Dermis microvascular lymphatic vessel endothelial cell (primary cell): ENCODE results near the gene CLRN3. TPM values are rescaled to one million over a fixed set of nuclear protein-coding genes. Genes with fewer than 3 reads are reported as not detected.
A peak's percentile ranks its signal among the peaks of the same experiment; 100 is the strongest.

Source experiments
- DNase-seq, 2 donors: peaks; one replicate each; pipeline versions ENCODE4 v3.0.0 to v3.0.0-alpha.2; 2010; ENCODE audit warnings: low read depth in 2 of 2
- total RNA-seq: library from RNA; depleted of rRNA; stranded (reverse); fragments of >200 nt; gene quantifications from 2 replicates; pipeline ENCODE4 v1.2.1, GENCODE V29; 2014

Gene CLRN3, protein sequence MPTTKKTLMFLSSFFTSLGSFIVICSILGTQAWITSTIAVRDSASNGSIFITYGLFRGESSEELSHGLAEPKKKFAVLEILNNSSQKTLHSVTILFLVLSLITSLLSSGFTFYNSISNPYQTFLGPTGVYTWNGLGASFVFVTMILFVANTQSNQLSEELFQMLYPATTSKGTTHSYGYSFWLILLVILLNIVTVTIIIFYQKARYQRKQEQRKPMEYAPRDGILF
- total RNA-seq: 0.13 and 0.25 TPM in 2 replicates

DNA sequence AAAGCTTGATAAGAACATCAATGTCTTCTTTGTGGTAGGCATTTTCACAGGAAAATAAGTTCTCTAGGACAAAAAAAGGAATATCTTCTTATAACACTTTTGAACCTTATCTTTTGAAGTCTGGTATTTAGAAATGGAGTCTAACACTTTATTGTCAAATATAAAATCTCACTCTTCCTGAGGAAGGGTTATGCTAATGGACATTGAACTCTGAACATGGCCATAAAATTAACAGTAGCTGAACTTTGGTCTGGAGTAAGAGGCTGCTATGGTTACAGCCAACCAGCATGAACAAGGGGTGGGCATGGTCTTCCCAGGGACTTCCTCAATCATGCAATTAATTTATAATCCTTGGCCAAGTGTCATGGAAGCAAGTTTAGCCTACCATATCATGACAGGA is at the start of gene CLRN3:
CLRN3 (minus strand) TSS at position 199 of the 400 bp plus-strand sequence; CDS start at position 42, 157 bp downstream.
- no peak for DNase-seq

DNA sequence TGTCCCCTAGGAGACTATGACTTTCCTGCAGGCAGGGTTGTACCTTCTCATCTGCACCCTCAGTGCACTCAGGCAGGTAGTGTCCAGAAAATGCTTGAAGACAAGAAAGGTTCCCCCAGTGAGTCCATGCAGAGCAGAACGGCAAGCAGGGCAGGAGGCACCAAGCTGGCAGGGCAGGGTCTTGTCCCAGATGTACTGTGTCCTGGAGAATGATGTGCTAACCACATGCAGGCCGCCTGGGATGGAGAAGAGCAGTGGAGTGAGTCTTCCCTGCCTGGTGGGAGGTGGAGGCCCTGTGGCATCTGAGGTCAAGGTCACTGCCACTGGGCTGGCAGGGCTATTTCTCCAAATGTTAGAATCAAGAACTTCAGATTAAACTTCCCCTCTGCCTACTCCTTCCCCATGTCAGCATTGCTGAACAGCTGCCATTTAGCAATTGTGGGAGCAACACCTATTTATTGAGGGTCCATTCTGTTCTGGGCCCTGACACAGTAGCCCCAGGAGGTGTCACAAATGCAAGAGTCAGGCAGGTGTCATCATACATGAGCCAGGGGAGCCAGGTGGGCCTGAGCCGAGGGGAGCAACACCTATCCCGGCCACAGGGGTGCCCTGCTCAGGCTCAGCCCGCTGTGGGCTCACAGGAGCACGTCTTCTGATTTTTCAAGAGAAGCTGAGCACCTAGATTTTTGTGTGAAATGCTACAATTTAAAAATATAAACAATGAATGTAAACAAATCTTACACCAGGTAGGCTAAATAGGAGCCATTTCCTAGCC is 48.3 kb upstream of the CLRN3 start:
- DNase-seq: no peak

DNA sequence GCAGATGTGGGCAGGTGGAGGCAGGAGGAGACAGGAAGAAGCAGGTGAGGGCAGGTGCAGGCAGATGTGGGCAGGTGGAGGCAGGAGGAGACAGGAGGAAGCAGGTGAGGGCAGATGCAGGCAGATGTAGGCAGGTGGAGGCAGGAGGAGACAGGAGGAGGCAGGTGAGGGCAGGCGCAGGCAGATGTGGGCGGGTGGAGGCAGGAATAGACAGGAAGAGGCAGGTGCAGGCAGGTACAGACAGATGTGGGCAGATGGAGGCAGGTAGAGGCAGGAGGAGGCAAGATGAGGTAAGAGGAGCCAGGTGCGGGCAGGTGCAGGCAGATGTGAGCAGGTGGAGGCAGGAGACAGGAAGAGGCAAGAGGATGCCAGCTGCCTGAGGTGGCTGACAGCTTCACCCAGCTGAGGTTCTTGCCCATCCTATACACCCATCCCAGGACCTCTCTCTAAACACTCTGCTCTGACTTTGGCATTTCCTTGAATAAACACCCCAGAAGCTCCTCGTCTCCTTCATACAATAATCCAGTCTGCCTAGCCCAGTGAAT is 47.1 kb upstream of the CLRN3 start:
- no peak for DNase-seq

DNA sequence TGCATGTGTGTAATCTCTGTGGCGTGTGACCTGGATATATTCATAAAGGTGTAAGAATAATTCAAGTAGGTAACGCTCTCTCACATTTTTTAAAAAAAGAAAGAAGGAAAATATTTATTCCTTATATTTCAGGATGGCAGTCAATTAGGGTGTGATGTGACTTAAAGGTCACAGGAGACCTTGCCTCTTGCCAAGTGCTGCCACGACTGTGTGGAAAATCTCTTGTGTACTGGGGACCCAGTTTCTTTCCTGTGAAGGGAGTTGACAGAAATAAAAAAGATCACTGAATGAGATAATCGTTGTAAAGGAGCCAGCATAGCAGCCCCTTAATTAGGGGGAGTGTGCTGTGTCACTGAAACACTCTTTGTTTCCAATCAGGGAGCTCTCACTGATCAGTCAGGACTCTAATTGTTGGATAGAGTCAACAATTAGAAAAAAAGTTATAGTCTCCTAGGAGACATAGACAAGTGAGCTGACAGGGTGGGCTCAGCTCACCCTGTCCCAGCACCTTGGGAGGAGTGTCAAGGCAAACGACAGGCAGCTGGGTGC is 45.2 kb upstream of the CLRN3 start:
- no peak for DNase-seq

DNA sequence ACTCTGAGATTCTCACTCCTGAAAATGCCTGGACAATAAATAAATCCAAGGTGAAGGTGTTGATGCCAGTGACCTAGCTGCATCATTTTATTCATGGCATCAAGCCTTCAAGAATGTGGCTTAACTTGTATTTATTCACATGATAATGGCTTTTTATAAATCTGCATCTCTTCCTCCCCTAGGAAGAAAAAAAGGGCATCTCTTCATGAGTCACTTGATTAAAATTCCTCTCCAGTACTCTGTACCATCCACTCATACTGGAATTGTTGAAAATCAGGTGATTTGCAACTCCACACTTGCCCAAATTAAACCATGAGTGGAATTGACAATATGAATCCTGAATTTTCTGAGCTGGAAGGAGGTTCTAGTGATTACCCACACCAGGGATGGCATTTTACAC is 44.3 kb upstream of the CLRN3 start:
- DNase-seq: no peak

DNA sequence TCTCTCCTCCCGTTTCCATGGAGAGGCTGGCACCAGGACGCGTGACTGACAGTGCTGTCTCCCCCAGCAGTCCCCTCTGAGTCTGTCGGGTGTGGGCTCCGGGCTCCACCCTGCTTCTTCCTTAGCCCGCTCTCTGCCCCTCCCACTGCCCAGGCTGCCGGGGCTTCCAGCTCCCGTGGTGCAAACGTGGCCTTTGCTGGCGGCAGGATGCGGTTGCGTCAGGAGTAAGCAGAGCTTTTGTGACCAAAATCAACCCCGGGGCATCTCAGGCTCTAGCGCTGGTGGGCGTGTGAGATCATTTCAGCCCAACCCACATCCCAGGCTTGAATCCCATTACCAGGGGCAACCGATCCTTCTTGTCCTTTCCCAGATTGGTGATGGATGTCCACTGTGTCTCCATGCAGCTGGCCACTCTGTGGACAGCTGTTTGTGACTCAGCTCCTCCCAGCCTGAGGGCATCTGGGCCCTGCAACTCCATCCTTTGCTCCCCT is 42.4 kb upstream of the CLRN3 start:
- peak in 1 of 2 donors; percentile 38 for DNase-seq

DNA sequence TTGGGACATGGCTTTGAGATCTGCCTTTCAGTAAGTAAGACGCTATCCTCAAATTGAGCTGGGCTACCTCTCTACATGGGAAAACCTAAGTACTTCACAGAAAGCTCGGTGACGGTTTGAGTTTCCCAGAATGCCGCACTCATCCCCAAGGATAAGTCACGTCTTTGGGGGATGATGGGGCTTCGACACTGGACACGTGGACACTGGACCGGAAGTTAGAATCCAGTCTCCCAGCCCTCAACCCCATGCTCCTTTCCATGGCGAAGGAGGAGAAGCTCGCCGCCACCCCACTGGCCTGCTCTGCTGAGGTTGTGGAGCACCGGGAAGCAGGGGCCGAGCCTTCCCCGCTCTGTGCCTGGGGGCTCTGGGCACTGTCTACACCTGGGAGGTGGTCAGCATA is 41.6 kb upstream of the CLRN3 start:
- no peak for DNase-seq

DNA sequence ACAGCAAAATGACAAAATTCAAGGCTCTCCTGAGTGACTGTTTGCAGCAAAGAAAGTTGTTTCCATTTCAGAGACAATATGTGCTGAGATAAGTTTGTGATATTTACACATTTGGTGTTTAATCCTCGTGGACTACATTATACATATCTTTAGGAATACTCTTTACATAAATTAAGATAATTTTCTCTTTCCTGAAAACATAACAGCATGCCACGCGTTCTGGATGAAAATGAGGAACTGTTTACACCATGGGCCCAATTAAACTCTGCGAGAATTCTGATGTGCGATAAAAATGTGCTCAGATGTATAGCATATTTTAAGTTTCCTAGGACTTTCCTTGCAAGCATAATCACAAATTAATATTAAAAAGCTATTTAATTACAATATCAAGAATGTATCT is 40.5 kb upstream of the CLRN3 start:
- no peak for DNase-seq

DNA sequence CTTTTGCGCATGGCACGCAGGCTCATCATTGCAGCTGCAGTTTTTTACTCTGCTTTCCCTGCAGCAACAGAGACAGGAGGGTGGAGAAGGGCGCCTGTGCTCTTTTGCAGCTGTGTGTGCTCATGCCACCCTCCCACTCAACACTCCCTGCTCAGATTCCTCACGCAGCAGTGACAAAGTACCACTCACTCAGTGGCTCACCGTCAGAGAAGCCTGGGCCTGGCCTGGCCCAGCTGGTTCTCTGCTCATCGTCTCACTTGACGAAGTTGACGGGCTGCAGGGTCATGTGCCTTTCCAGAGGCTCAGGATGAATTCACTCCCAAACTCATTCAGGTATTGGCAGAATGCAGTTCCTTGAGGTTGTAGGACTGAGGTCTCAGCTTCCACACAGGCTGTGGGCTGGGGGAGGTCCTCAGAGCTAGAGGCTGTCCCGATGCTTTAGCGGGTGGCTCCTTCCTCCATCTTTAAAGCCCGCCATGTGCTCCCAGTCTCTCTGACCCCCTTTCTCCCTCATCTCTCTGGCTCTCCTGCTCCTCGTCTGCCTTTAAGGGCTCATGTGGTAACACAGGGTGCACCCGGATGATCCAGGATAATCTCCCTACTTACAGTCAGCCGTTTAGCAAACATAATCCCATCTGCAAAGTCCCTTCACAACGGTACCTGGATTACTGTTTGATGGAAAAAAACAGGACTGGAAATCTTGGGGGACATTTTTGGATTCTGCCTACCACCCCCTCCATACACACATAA is 40.0 kb upstream of the CLRN3 start:
- no peak for DNase-seq

DNA sequence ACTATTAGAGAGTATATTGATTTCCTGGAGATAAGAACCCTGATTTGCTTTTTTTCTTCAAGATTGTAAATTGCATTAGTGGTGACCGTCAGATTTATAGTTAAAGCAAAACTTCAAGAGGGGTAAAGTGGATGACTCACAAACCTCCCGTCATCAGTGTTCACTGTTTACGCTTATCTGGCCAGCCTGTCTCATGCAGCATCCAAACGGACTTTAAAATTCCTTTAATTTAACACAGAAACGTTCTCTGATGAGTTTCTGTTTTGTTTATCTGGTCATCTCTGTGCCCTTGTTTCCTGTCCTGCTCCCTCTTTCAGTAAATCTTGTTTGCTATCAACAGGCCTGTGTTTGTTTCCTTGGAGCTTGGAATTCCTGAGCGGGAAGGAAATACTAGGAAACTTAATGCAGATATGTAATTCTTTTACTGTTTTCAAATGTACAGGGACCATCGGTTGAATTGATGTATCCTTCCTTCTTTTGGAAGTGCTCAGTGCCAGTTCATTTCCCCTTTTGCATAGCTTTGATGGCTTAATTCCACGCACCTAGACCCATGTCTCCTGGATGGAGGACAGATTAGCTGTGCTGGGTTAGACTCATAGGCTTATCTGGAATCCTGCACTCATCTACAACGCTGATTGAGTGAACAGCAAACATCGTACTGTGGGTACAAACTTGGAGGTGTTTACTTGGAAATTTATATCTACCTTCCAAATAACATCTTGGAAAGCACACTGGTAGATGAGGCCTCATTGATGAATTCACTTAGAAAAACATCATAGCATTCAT is 35.5 kb upstream of the CLRN3 start:
- DNase-seq: peak; percentile 60 to 88

DNA sequence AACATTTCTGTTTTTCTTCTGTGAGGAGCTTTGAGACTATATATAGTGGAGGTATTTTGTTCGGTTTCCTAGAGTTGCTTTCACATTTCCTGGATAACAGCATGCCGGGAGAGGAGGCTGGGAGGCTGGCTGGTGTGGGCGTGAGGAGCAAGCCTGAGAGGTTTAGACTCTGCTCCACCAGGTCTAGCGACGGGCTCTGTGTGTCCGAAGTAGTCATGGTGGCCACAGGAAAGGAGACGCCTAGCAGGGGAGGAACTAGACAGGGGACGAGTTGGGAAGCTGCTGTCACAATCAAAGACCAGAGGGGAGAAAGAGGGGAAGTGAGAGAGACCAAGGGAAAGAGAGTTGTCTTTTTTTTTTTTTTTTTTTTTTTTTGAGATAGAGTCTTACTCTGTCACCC is 33.7 kb upstream of the CLRN3 start:
- peak; percentile 37 to 75 for DNase-seq

DNA sequence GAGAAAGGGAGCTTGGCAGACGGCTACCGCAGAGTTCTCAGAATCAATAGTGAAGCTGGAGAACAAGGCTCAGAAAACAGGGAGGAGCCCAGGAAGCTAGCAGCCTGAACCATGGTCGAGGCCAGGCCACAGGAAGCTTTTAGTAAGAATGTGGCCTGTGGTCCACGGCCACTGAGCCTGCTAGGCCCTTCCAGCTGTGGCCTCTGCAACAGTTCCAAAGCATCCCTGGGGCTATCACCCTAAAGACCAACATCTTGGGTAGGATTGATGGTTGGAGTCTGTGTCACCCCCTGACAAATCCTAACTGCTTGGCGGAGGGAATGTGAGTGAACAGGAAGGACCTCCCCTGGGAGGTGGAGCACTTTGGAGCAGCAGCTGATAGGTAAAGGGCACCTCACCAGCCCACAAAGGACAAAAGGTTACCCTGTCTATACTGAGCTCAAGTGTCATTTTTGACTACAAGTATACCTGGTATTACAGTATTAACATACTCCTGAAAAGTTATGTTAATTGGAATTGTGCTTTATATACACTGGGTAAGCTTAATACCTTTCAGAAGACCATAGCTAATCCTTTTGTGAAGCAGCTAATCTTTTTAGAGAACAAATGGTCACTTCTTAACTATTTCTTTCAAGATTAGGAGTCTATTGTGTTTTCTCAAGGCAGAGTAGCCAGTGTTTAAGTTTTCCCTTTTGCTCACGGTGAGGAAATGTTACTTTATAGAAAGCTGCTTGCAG is 32.9 kb upstream of the CLRN3 start:
- peak in 1 of 2 donors; percentile 38 for DNase-seq

DNA sequence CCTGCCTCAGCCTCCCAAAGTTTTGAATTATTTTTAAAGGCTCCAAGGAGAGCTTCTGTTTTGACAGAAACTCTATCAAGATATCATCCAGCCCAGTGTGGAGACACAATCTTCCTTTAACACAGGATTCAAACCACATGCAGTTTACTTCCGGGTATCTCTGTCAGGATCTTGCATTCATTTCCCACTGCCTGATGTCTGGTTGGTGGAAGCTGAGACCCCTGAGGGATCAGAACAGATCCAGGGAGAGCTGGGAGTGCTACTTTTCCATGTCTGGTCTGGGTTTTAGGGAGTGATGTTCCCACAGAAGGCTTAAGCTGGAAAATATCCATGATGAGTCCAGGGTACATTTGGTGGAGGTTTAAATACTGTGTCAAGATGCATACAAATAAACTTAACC is 30.9 kb upstream of the CLRN3 start:
- no peak for DNase-seq

DNA sequence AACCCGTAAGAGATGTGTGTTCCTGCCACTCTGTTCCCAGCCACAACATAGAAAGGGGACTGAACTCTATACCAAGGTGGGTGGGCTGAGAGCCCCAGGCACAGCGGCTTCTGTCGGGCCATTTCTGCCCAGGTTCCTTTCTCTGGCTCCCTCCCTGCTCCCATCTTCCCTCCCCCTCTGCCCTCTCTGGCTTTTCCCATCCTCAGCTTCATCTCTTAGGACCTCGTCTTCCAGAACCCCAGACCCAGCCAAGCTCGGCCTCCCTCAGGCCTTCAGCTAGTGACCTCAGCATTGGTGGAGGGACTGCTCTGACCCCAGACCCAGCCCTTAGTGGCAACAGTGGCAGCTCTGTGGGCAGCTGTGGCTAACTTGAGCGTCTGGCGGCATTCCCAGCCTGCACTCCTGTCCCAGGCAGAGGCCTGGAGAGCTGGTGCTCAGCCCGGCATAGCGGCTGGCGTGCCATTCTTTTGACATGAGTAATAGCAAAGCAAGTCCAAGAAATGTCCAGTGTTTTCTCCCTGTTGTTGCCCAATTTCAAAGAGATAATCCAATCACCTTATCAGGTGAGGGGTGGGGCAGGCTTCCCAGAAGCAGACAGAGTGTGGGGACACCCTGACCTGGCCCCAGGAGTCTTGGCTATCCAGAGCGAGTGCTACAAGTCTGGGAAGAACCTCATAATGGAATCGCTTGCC is 30.1 kb upstream of the CLRN3 start:
- DNase-seq: peak; percentile 58 to 91

DNA sequence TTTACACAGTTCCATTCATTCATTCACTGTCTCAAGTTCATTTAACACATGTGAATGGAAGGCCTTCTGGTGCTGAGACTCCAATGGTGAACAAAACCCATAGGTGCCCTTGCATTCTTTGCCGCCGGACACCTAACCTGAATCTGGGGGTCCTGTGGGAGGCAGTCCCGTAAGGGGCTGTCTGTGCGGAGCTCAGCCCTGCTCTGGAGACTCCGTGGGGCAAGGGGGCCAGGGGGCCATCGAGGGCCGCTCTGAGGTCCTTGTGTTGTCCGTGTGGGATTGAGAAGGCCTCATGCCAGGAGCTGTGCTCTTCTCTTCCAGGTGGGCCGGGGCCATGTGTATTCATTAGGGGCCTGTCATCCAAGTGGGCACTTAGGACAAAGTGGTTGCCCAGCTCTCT is 29.5 kb upstream of the CLRN3 start:
- DNase-seq: peak in 1 of 2 donors; percentile 2

DNA sequence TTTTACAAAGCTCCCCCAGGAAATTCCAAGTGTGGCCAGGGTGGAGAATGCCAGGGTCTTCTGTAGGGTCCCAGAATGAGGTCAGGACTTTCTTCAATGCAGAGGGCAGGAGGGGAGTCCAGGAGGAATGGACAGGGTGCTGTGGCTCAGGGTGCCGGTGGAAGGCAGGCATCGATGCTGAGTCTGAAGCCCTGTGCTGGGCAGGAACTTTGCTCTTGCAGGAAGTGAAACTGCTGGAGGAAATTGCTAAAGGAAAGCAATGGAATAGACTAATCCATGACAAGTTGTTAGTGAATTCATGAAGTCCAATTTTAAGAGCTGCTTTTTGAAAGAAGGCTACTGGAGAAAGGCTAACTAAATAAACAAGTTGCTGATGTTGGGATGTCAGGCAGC is 29.0 kb upstream of the CLRN3 start:
- DNase-seq: peak in 1 of 2 donors; percentile 48

DNA sequence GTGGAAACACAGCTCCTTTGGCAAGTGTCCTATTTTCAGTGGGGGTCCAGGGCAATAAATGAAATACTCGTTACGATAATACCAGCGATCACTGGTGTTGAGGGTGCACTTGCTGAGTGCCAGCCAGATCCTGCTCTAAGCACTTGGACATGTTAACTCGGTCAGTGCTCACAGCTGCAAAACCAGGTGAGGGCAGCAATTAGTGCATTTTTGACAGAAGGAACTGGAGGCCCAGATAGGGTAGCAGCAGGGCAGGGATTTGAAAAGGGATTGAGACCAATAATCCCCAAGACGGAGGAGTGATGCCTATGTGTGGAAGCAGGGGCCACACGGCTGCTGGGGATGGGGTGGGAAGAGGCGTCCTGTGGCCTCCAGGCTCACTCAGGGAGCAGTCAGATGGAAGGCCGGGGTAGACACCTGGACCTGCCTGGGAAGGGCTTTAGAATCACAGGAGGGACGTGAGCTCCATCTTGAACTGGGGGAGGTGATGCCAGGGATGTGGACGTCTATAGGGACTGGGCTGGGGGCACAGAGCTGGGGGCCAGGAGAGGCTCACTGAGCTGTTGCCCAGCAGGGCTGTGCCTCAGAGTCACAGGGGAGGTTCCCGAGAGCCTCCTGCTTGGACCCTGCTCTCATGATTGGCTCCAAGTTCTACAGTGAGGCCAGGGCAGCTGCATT is 28.5 kb upstream of the CLRN3 start:
- DNase-seq: peak in 1 of 2 donors; percentile 5

DNA sequence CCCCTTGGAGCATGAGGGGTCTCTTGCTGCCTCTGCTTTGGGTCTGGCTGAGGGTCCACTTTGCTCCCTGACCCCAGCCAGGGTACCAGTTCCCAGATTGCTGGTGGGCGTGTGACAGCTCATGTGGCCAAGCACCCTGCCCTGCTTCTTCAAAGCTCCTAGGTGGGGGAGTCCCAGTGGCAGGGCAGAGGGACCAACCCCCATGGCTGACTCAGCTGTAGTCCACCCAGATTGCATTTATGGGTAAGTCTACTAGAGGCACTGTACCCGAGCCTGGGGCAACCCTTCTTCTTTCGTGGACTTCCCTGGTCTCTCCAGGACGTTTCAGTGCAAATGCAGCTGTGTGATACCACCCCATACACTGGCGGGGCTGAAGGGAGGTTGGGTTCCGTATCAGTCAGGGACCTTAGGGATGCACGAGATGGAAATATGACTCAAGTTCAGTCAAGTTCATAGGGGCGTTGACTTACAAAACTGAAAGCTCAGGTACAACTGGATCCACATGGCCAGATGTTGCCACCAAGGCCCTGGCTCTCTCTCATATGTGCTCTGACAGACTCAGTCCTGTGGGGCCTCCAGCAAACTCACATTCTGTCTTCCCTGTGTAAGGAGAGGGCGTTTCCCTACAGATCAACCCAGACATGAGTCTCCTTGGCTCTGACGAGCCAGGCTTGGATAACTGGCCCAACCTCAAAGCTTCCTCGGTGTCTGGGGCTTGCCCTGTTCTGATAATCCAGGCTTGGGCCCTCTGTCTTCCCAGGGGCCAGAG is 27.7 kb upstream of the CLRN3 start:
- peak in 1 of 2 donors; percentile 10 for DNase-seq
